Forelimb muscle (tissue), 1 donor: ENCODE measurements around the gene DHX8. TPM values are rescaled to one million over a fixed set of nuclear protein-coding genes. Genes with fewer than 3 reads are reported as not detected.

Experiments used
- DNase-seq: peaks from one replicate; pipeline ENCODE4 v3.0.0-alpha.2; 2013; ENCODE audit warnings: low read depth
- polyA plus RNA-seq: library from polyadenylated mRNA; unstranded; fragments of 120-200 nt; gene quantifications from one replicate; pipeline ENCODE4 v1.2.1, GENCODE V29; 2013; ENCODE audit not compliant: insufficient read length

DHX8 gene
- polyA plus RNA-seq, 1 donor, result 23.8 TPM

DNA sequence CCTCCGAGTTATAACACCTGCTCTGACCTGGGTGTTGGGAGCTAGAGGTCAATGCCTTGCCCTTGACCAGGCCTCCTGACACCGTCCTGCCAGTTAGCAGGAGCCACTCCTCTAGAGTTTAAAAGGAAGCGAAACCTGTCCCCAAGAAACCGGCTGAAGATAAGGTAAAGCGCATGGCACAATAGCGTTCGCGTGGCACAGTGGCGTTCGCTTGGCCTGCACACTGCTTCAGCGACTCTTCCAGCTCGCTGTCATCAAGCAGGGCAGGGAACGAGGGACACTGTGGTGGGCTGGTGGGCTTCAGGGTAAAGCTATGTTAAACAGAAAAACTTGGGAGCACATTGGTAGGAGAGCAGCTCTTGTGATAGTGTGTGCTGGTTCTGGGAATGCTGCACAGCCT lies 90.6 kb downstream of the DHX8 start:
- DNase-seq, result no peak

GRCh38 chr17:43574896-43575525 lies 91.2 kb downstream of the DHX8 start:
- no peak for DNase-seq

Other genes starting within 250 kb of the DHX8 start
- not detected for gene RNU2-1, start 250.0 kb upstream of the DHX8 start, polyA plus RNA-seq
- 8.5 TPM for gene ARL4D, start 85.0 kb upstream of the DHX8 start, polyA plus RNA-seq
- gene ETV4, start 62.4 kb downstream of the DHX8 start, polyA plus RNA-seq, result 5.4 TPM
- 10.4 TPM for gene MEOX1, start 177.9 kb downstream of the DHX8 start, polyA plus RNA-seq